Activated T-cell treated with anti-CD3 and anti-CD28 coated beads, Interleukin-2, amount 50 U/mL, for 48 hours (primary cell): ENCODE measurements around the gene PEX5L.

Source experiments
- DNase-seq, 2 experiments: peaks; one replicate each; pipeline ENCODE4 v3.0.0-alpha.2; 2020

Gene PEX5L

GRCh38 chr3:179887295-179887943 is 149.3 kb downstream of the PEX5L start:
- DNase-seq, result no peak

- no peak for DNase-seq
These were observed 150.8 kb downstream of the PEX5L start for GRCh38 chr3:179885950-179886349.

- DNase-seq, result no peak
These were observed 152.6 kb downstream of the PEX5L start for GRCh38 chr3:179884136-179884535.

- DNase-seq, result no peak
These were observed 154.4 kb downstream of the PEX5L start for GRCh38 chr3:179882292-179882691.

GRCh38 chr3:179881791-179882190 is 154.9 kb downstream of the PEX5L start:
- no peak for DNase-seq

- no peak for DNase-seq
These were observed 155.9 kb downstream of the PEX5L start for GRCh38 chr3:179880868-179881267.

- DNase-seq, result no peak
These were observed 160.3 kb downstream of the PEX5L start for GRCh38 chr3:179876440-179876839.

- DNase-seq, result no peak
These were observed 163.9 kb downstream of the PEX5L start for GRCh38 chr3:179872842-179873241.

- DNase-seq, result no peak
These were observed 165.0 kb downstream of the PEX5L start for GRCh38 chr3:179871782-179872181.

- DNase-seq, result no peak
These were observed 168.0 kb downstream of the PEX5L start for GRCh38 chr3:179868715-179869114.

GRCh38 chr3:179867961-179868360 is 168.8 kb downstream of the PEX5L start:
- DNase-seq, result no peak

- DNase-seq, result no peak
These were observed 170.8 kb downstream of the PEX5L start for GRCh38 chr3:179865861-179866505.

GRCh38 chr3:179861953-179862352 is 174.8 kb downstream of the PEX5L start:
- DNase-seq, result no peak

- DNase-seq, result no peak
These were observed 175.4 kb downstream of the PEX5L start for GRCh38 chr3:179861292-179861691.

GRCh38 chr3:179860275-179861107 is 176.2 kb downstream of the PEX5L start:
- DNase-seq, result peak in 1 of 2 experiments; percentile 24

GRCh38 chr3:179853176-179853575 is 183.6 kb downstream of the PEX5L start:
- DNase-seq, result no peak

- no peak for DNase-seq
These were observed 184.4 kb downstream of the PEX5L start for GRCh38 chr3:179852142-179852905.

GRCh38 chr3:179848711-179849110 is 188.0 kb downstream of the PEX5L start:
- DNase-seq, result no peak

GRCh38 chr3:179842061-179842460 is 194.7 kb downstream of the PEX5L start:
- no peak for DNase-seq

- no peak for DNase-seq
These were observed 195.8 kb downstream of the PEX5L start for GRCh38 chr3:179840985-179841384.

- DNase-seq, result no peak
These were observed 199.4 kb downstream of the PEX5L start for GRCh38 chr3:179837374-179837773.

GRCh38 chr3:179833294-179833693 is 203.4 kb downstream of the PEX5L start:
- no peak for DNase-seq

GRCh38 chr3:179832333-179832854 is 204.3 kb downstream of the PEX5L start:
- DNase-seq, result no peak
